HEK293 (cell line): ENCODE measurements around the gene HMGN4.

Source experiments
- BCL11A ChIP-seq: fragments of 450-650 bp; formaldehyde crosslinking; IDR thresholded peaks from 2 replicates; pipeline ENCODE4 v1.5.1; 2016; ENCODE audit warnings: low read depth, missing biosample characterization, missing genetic modification characterization
- INSM2 ChIP-seq: fragments of 450-650 bp; formaldehyde crosslinking; IDR thresholded peaks from 2 replicates; pipeline ENCODE4 v1.5.1; 2016; ENCODE audit warnings: missing biosample characterization, missing genetic modification characterization
- OSR2 ChIP-seq: fragments of 450-650 bp; formaldehyde crosslinking; IDR thresholded peaks from 2 replicates; pipeline ENCODE4 v1.5.1; 2016; ENCODE audit warnings: missing biosample characterization, missing genetic modification characterization
- SCRT2 ChIP-seq: fragments of 450-650 bp; formaldehyde crosslinking; IDR thresholded peaks from 2 replicates; pipeline ENCODE4 v1.5.1; 2016; ENCODE audit warnings: missing biosample characterization, missing genetic modification characterization
- SP3 ChIP-seq: fragments of 450-650 bp; formaldehyde crosslinking; IDR thresholded peaks from 2 replicates; pipeline ENCODE4 v1.5.1; 2016; ENCODE audit warnings: missing biosample characterization, missing genetic modification characterization
- ZBTB17 ChIP-seq: fragments of 450-650 bp; formaldehyde crosslinking; IDR thresholded peaks from 2 replicates; pipeline ENCODE4 v1.5.1; 2016; ENCODE audit warnings: missing biosample characterization, missing genetic modification characterization
- ZNF140 ChIP-seq: fragments of 450-650 bp; formaldehyde crosslinking; IDR thresholded peaks from 2 replicates; pipeline ENCODE4 v1.5.1; 2016; ENCODE audit warnings: missing biosample characterization, missing genetic modification characterization
- ZNF2 ChIP-seq: fragments of 450-650 bp; formaldehyde crosslinking; IDR thresholded peaks from 2 replicates; pipeline ENCODE4 v1.5.1; 2016; ENCODE audit warnings: missing biosample characterization, missing genetic modification characterization
- ZNF221 ChIP-seq: fragments of 450-650 bp; formaldehyde crosslinking; IDR thresholded peaks from 2 replicates; pipeline ENCODE4 v1.5.1; 2017; ENCODE audit warnings: missing biosample characterization, missing genetic modification characterization, borderline replicate concordance
- ZNF223 ChIP-seq: fragments of 450-650 bp; formaldehyde crosslinking; IDR thresholded peaks from 2 replicates; pipeline ENCODE4 v1.5.1; 2016; ENCODE audit warnings: missing biosample characterization, missing genetic modification characterization
- ZNF248 ChIP-seq: fragments of 450-650 bp; formaldehyde crosslinking; IDR thresholded peaks from 2 replicates; pipeline ENCODE4 v1.5.1; 2017; ENCODE audit warnings: missing biosample characterization, missing genetic modification characterization
- ZNF280C ChIP-seq: fragments of 450-650 bp; formaldehyde crosslinking; IDR thresholded peaks from 2 replicates; pipeline ENCODE4 v1.5.1; 2016; ENCODE audit warnings: missing biosample characterization, missing genetic modification characterization
- ZNF302 ChIP-seq: fragments of 450-650 bp; formaldehyde crosslinking; IDR thresholded peaks from 2 replicates; pipeline ENCODE4 v1.5.1; 2016; ENCODE audit warnings: missing biosample characterization, missing genetic modification characterization, low read depth
- ZNF416 ChIP-seq: fragments of 450-650 bp; formaldehyde crosslinking; IDR thresholded peaks from 2 replicates; pipeline ENCODE4 v1.5.1; 2016; ENCODE audit warnings: missing biosample characterization, missing genetic modification characterization
- ZNF501 ChIP-seq: fragments of 450-650 bp; formaldehyde crosslinking; IDR thresholded peaks from 2 replicates; pipeline ENCODE4 v1.5.1; 2016; ENCODE audit warnings: missing biosample characterization, missing genetic modification characterization
- ZNF513 ChIP-seq: fragments of 450-650 bp; IDR thresholded peaks from 2 replicates; pipeline ENCODE4 v1.5.1; 2018; ENCODE audit warnings: missing biosample characterization, missing genetic modification characterization
- ZNF529 ChIP-seq: fragments of 450-650 bp; formaldehyde crosslinking; IDR thresholded peaks from 2 replicates; pipeline ENCODE4 v1.5.1; 2017; ENCODE audit warnings: missing genetic modification characterization, missing biosample characterization; ENCODE audit not compliant: insufficient replicate concordance
- ZNF530 ChIP-seq: fragments of 450-650 bp; formaldehyde crosslinking; IDR thresholded peaks from 2 replicates; pipeline ENCODE4 v1.5.1; 2016; ENCODE audit warnings: low read depth, missing biosample characterization, missing genetic modification characterization
- ZNF558 ChIP-seq: fragments of 450-650 bp; formaldehyde crosslinking; IDR thresholded peaks from 2 replicates; pipeline ENCODE4 v1.5.1; 2016; ENCODE audit warnings: missing biosample characterization, missing genetic modification characterization
- ZNF560 ChIP-seq: fragments of 450-650 bp; formaldehyde crosslinking; IDR thresholded peaks from 2 replicates; pipeline ENCODE4 v1.5.1; 2017; ENCODE audit warnings: missing biosample characterization, missing genetic modification characterization, borderline replicate concordance
- ZNF585B ChIP-seq: fragments of 450-650 bp; formaldehyde crosslinking; IDR thresholded peaks from 2 replicates; pipeline ENCODE4 v1.5.1; 2016; ENCODE audit warnings: missing biosample characterization, missing genetic modification characterization
- ZNF639 ChIP-seq: fragments of 450-650 bp; formaldehyde crosslinking; IDR thresholded peaks from 2 replicates; pipeline ENCODE4 v1.5.1; 2016; ENCODE audit warnings: missing biosample characterization, missing genetic modification characterization
- ZNF660 ChIP-seq: fragments of 450-650 bp; IDR thresholded peaks from 2 replicates; pipeline ENCODE4 v1.5.1; 2018; ENCODE audit warnings: missing biosample characterization, mild to moderate bottlenecking, missing genetic modification characterization
- ZNF664 ChIP-seq: fragments of 450-650 bp; formaldehyde crosslinking; IDR thresholded peaks from 2 replicates; pipeline ENCODE4 v1.5.1; 2016; ENCODE audit warnings: missing biosample characterization, missing genetic modification characterization
- ZNF670 ChIP-seq: fragments of 450-650 bp; formaldehyde crosslinking; IDR thresholded peaks from 2 replicates; pipeline ENCODE4 v1.5.1; 2016; ENCODE audit warnings: missing biosample characterization, missing genetic modification characterization, low read depth
- ZNF692 ChIP-seq: fragments of 450-650 bp; formaldehyde crosslinking; IDR thresholded peaks from 2 replicates; pipeline ENCODE4 v1.5.1; 2016; ENCODE audit warnings: missing biosample characterization, missing genetic modification characterization
- ZNF701 ChIP-seq: fragments of 450-650 bp; formaldehyde crosslinking; IDR thresholded peaks from 2 replicates; pipeline ENCODE4 v1.5.1; 2016; ENCODE audit warnings: missing biosample characterization, missing genetic modification characterization
- ZNF76 ChIP-seq: fragments of 450-650 bp; formaldehyde crosslinking; IDR thresholded peaks from 2 replicates; pipeline ENCODE4; 2016; ENCODE audit warnings: low read depth, missing biosample characterization, missing genetic modification characterization, borderline replicate concordance
- ZNF791 ChIP-seq: fragments of 450-650 bp; formaldehyde crosslinking; IDR thresholded peaks from 2 replicates; pipeline ENCODE4 v1.5.1; 2016; ENCODE audit warnings: missing biosample characterization, missing genetic modification characterization

The HMGN4 gene

GRCh38 chr6:26568601-26569432 lies 30.7 kb downstream of the HMGN4 start (continued):
- no peak for TF ChIP-seq ZNF302 (tag by site-specific recombination)
- peak; percentile 74; the same call in 1 of the 2 replicates for TF ChIP-seq INSM2 (tag by site-specific recombination)
- TF ChIP-seq BCL11A (tag by site-specific recombination) = peak; percentile 57; the same call in 1 of the 2 replicates
- TF ChIP-seq ZNF140 (tag by site-specific recombination) = no peak
- peak; percentile 68; the same call in 1 of the 2 replicates for TF ChIP-seq ZNF2 (tag by site-specific recombination)
- TF ChIP-seq ZNF692 = no peak
- TF ChIP-seq SCRT2 = peak; percentile 83
- TF ChIP-seq ZNF670 (tag by site-specific recombination) = no peak
- no peak for TF ChIP-seq ZNF585B (tag by site-specific recombination)
- peak; percentile 62; the same call in 1 of the 2 replicates for TF ChIP-seq ZBTB17
- TF ChIP-seq ZNF664 (tag by site-specific recombination) = peak; percentile 4; the same call in 1 of the 2 replicates
- TF ChIP-seq ZNF280C (tag by site-specific recombination) = no peak
- no peak for TF ChIP-seq ZNF791 (tag by site-specific recombination)
- TF ChIP-seq SP3 (tag by site-specific recombination) = peak; percentile 52; the same call in 1 of the 2 replicates
- TF ChIP-seq ZNF513 = 0 out of 2 replicates have a peak, but pooled peaks have one; percentile 8
- no peak for TF ChIP-seq ZNF223 (tag by site-specific recombination)
- TF ChIP-seq ZNF560 = no peak
- no peak; the same call in none of the 2 replicates for TF ChIP-seq ZNF639 (tag by site-specific recombination)
- TF ChIP-seq OSR2 = no peak
- peak; percentile 73; the same call in 1 of the 2 replicates for TF ChIP-seq ZNF501 (tag by site-specific recombination)
- no peak for TF ChIP-seq ZNF701 (tag by site-specific recombination)
- TF ChIP-seq ZNF76 = peak; percentile 32; the same call in 1 of the 2 replicates
- no peak for TF ChIP-seq ZNF529 (tag by site-specific recombination)
- TF ChIP-seq ZNF660 (tag by site-specific recombination) = peak; percentile 89
- TF ChIP-seq ZNF558 (tag by site-specific recombination) = peak; percentile 36; the same call in 1 of the 2 replicates
- TF ChIP-seq ZNF530 (tag by site-specific recombination) = no peak
- no peak for TF ChIP-seq ZNF416 (tag by site-specific recombination)
- TF ChIP-seq ZNF248 (tag by site-specific recombination) = no peak
- no peak for TF ChIP-seq ZNF221 (tag by site-specific recombination)
